HUES48 (cell line): Measurements from ENCODE around the gene SPI1.

Source experiments
- H3K27ac ChIP-seq: one replicate; pipeline ENCODE4 v1.7.0; 2013; ENCODE audit warnings: low read depth, low read length, inconsistent platforms
- H3K27me3 ChIP-seq: 2 replicates; pipeline ENCODE4 v1.6.1; 2013; ENCODE audit warnings: mild to moderate bottlenecking, low read length; ENCODE audit not compliant: control insufficient read depth, insufficient read depth
- H3K36me3 ChIP-seq: 2 replicates; pipeline ENCODE4 v1.6.1; 2013; ENCODE audit warnings: low read length; ENCODE audit not compliant: control insufficient read depth, insufficient read depth
- H3K4me1 ChIP-seq: 2 replicates; pipeline ENCODE4 v1.6.1; 2013; ENCODE audit warnings: mild to moderate bottlenecking, low read length; ENCODE audit not compliant: control insufficient read depth, insufficient read depth
- H3K4me3 ChIP-seq: 2 replicates; pipeline ENCODE4 v1.5.1; 2013; ENCODE audit warnings: mild to moderate bottlenecking, low read depth, low read length
- H3K9ac ChIP-seq: 2 replicates; pipeline ENCODE4 v1.6.1; 2013; ENCODE audit warnings: mild to moderate bottlenecking, low read depth, low read length, moderate library complexity
- H3K9me3 ChIP-seq: 2 replicates; pipeline ENCODE4 v1.6.1; 2013; ENCODE audit warnings: low read length; ENCODE audit not compliant: control insufficient read depth, insufficient read depth

Gene SPI1

GRCh38 chr11:47392546-47393162 is 14.3 kb upstream of the SPI1 start:
- Histone ChIP-seq H3K4me3 (no peak overlapping the region), H3K27me3 (no peaks in the 10 kb centered on the region), H3K9ac (no peak overlapping the region), H3K9me3 (no peaks in the 10 kb centered on the region), H3K4me1 (no peaks in the 10 kb centered on the region), H3K36me3 (no peaks in the 10 kb centered on the region), H3K27ac (no peak overlapping the region)

GRCh38 chr11:47391711-47392432 is 13.5 kb upstream of the SPI1 start:
- Histone ChIP-seq H3K9ac (no peak overlapping the region), H3K36me3 (no peaks in the 10 kb centered on the region), H3K4me3 (no peak overlapping the region), H3K27ac (no peak overlapping the region), H3K9me3 (no peaks in the 10 kb centered on the region), H3K27me3 (no peaks in the 10 kb centered on the region), H3K4me1 (no peaks in the 10 kb centered on the region)

GRCh38 chr11:47391077-47391583 is 12.8 kb upstream of the SPI1 start:
- Histone ChIP-seq H3K27me3 (no peaks in the 10 kb centered on the region), H3K36me3 (no peaks in the 10 kb centered on the region), H3K4me3 (no peak overlapping the region), H3K9me3 (no peaks in the 10 kb centered on the region), H3K4me1 (no peaks in the 10 kb centered on the region), H3K9ac (no peak overlapping the region), H3K27ac (no peak overlapping the region)

- H3K9me3 ChIP-seq: no peaks in the 10 kb centered on the region
- no peaks in the 10 kb centered on the region for H3K27me3 ChIP-seq
- no peak overlapping the region for H3K4me3 ChIP-seq
- no peaks in the 10 kb centered on the region for H3K4me1 ChIP-seq
- no peak overlapping the region for H3K9ac ChIP-seq
- no peaks in the 10 kb centered on the region for H3K36me3 ChIP-seq
- no peak overlapping the region for H3K27ac ChIP-seq
Observed at GRCh38 chr11:47390422-47390760, 12.0 kb upstream of the SPI1 start.

GRCh38 chr11:47389577-47390421 is 11.5 kb upstream of the SPI1 start:
- H3K36me3 ChIP-seq: no peaks in the 10 kb centered on the region
- H3K4me1 ChIP-seq: no peaks in the 10 kb centered on the region
- no peak overlapping the region for H3K9ac ChIP-seq
- no peak overlapping the region for H3K4me3 ChIP-seq
- H3K27me3 ChIP-seq: no peaks in the 10 kb centered on the region
- H3K9me3 ChIP-seq: no peaks in the 10 kb centered on the region
- H3K27ac ChIP-seq: no peak overlapping the region

- Histone ChIP-seq H3K36me3 (no peaks in the 10 kb centered on the region), H3K4me3 (no peak overlapping the region), H3K27ac (no peak overlapping the region), H3K4me1 (no peaks in the 10 kb centered on the region), H3K9ac (no peak overlapping the region), H3K9me3 (no peaks in the 10 kb centered on the region), H3K27me3 (no peaks in the 10 kb centered on the region)
Observed at GRCh38 chr11:47388697-47389576, 10.6 kb upstream of the SPI1 start.

- Histone ChIP-seq H3K36me3 (no peaks in the 10 kb centered on the region), H3K9me3 (no peaks in the 10 kb centered on the region), H3K4me3 (no peak overlapping the region), H3K27me3 (no peaks in the 10 kb centered on the region), H3K9ac (no peak overlapping the region), H3K4me1 (no peaks in the 10 kb centered on the region), H3K27ac (no peak overlapping the region)
Observed at GRCh38 chr11:47387944-47388696, 9.8 kb upstream of the SPI1 start.

- H3K4me3 ChIP-seq: no peak overlapping the region
- H3K9me3 ChIP-seq: no peaks in the 10 kb centered on the region
- H3K36me3 ChIP-seq: no peaks in the 10 kb centered on the region
- H3K27me3 ChIP-seq: no peaks in the 10 kb centered on the region
- H3K27ac ChIP-seq: no peak overlapping the region
- H3K4me1 ChIP-seq: no peaks in the 10 kb centered on the region
- H3K9ac ChIP-seq: no peak overlapping the region
Observed at GRCh38 chr11:47384498-47384897, 6.2 kb upstream of the SPI1 start.

GRCh38 chr11:47383071-47383470 is 4.7 kb upstream of the SPI1 start:
- no peaks in the 10 kb centered on the region for H3K27me3 ChIP-seq
- peaks cover 6% of the 10 kb centered on the region; the same call in 1 of the 2 replicates for H3K4me1 ChIP-seq
- no peaks in the 10 kb centered on the region for H3K9me3 ChIP-seq
- H3K9ac ChIP-seq: no peak overlapping the region
- H3K36me3 ChIP-seq: no peaks in the 10 kb centered on the region
- no peak overlapping the region for H3K4me3 ChIP-seq
- H3K27ac ChIP-seq: no peak overlapping the region

GRCh38 chr11:47380078-47380477 is 1.7 kb upstream of the SPI1 start:
- no peaks in the 10 kb centered on the region for H3K27me3 ChIP-seq
- H3K36me3 ChIP-seq: no peaks in the 10 kb centered on the region
- H3K4me3 ChIP-seq: no peak overlapping the region
- peaks cover 9% of the 10 kb centered on the region; the same call in 1 of the 2 replicates for H3K4me1 ChIP-seq
- no peak overlapping the region for H3K27ac ChIP-seq
- H3K9me3 ChIP-seq: no peaks in the 10 kb centered on the region
- H3K9ac ChIP-seq: no peak overlapping the region
